K562 (cell line): ENCODE measurements around the gene BORCS8. TPM values are rescaled to one million over a fixed set of nuclear protein-coding genes. Genes with fewer than 3 reads are reported as not detected.

Source experiments
- ATF1 ChIP-seq, 2 experiments: fragments of 450-650 bp in 1 of 2; IDR thresholded peaks; 2 replicates each; pipeline ENCODE4 v1.6.1; 2016; ENCODE audit warnings: missing compliant biosample characterization in 1 of 2, missing genetic modification characterization in 1 of 2
- CEBPG ChIP-seq, 3 experiments: fragments of 200-800 bp in 1 of 3; sonication (Bioruptor generic) in 1 of 3; sonication (generic) in 1 of 3; formaldehyde crosslinking in 1 of 3; IDR thresholded peaks in 2 of 3; conservative IDR thresholded peaks in 1 of 3; 2 replicates each; pipeline versions ENCODE4 v1.6.1 to v1.8.0; 2016 to 2022; ENCODE audit warnings: missing compliant biosample characterization in 2 of 3, missing genetic modification characterization in 2 of 3, mild to moderate bottlenecking in 1 of 3, missing genetic modification reagents in 1 of 3
- CHD7 ChIP-seq: fragments of 200-600 bp; sonication (generic); IDR thresholded peaks from one replicate; pipeline ENCODE4 v1.6.1; 2012; ENCODE audit warnings: mild to moderate bottlenecking, low read depth, low read length, inconsistent platforms
- EGR1 ChIP-seq: fragments of 450-650 bp; conservative IDR thresholded peaks from 2 replicates; pipeline ENCODE4 v1.6.1; 2017; ENCODE audit warnings: mild to moderate bottlenecking
- KLF6 ChIP-seq: fragments of 250-450 bp; sonication (Bioruptor Pico); IDR thresholded peaks from 2 replicates; pipeline ENCODE4 v1.4.0; 2020; ENCODE audit warnings: mild to moderate bottlenecking, moderate library complexity, borderline replicate concordance
- LEF1 ChIP-seq: fragments of 450-650 bp; IDR thresholded peaks from 2 replicates; pipeline ENCODE4 v1.6.1; 2016; ENCODE audit warnings: mild to moderate bottlenecking
- MCM7 ChIP-seq, 2 experiments: fragments of 450-650 bp; IDR thresholded peaks; 2 replicates each; pipeline ENCODE4 v1.6.1; 2016 to 2018
- MYC ChIP-seq, 2 experiments: fragments of 250-450 bp in 1 of 2; sonication (Bioruptor Pico) in 1 of 2; IDR thresholded peaks; 2 replicates each; pipeline versions ENCODE4 v1.5.1 to v1.6.1; 2012 to 2021; ENCODE audit warnings: low read depth in 2 of 2, borderline replicate concordance in 1 of 2, improper control_type of control experiment in 1 of 2, low read length in 1 of 2, mild to moderate bottlenecking in 1 of 2, moderate library complexity in 1 of 2
- NEUROD1 ChIP-seq: fragments of 150-350 bp; IDR thresholded peaks from 2 replicates; pipeline ENCODE4 v1.6.1; 2014; ENCODE audit warnings: borderline replicate concordance, low read length, low read depth; ENCODE audit not compliant: partially characterized antibody
- PURB ChIP-seq: sonication (generic); formaldehyde crosslinking; IDR thresholded peaks from 2 replicates; pipeline ENCODE4 v1.9.0; 2021; ENCODE audit warnings: low read depth, mild to moderate bottlenecking, missing genetic modification reagents
- RBM25 ChIP-seq: fragments of 200-400 bp; formaldehyde crosslinking; IDR thresholded peaks from 2 replicates; pipeline ENCODE4 v1.6.1; 2018; ENCODE audit warnings: low read length, low read depth, moderate library complexity; ENCODE audit not compliant: severe bottlenecking
- RUNX1 ChIP-seq: sonication (generic); IDR thresholded peaks from 2 replicates; pipeline ENCODE4 v1.6.1; 2016; ENCODE audit warnings: antibody characterized with exemption, low read depth
- SMARCA5 ChIP-seq: fragments of 450-650 bp; IDR thresholded peaks from 2 replicates; pipeline ENCODE4 v1.6.1; 2016
- SP1 ChIP-seq: sonication (generic); formaldehyde crosslinking; IDR thresholded peaks from 2 replicates; pipeline ENCODE4 v1.8.1; 2022; ENCODE audit warnings: mild to moderate bottlenecking, missing genetic modification reagents
- YBX1 ChIP-seq: fragments of 450-650 bp; IDR thresholded peaks from 2 replicates; pipeline ENCODE4 v1.7.1; 2016; ENCODE audit warnings: mild to moderate bottlenecking
- ZFP36 ChIP-seq: fragments of 150-350 bp; IDR thresholded peaks from 2 replicates; pipeline ENCODE4 v1.6.1; 2018; ENCODE audit warnings: low read length, low read depth; ENCODE audit not compliant: partially characterized antibody
- ZNF277 ChIP-seq: fragments of 250-450 bp; sonication (Bioruptor Pico); IDR thresholded peaks from 2 replicates; pipeline ENCODE4 v1.8.0; 2022; ENCODE audit warnings: inconsistent platforms, mild to moderate bottlenecking, moderate library complexity, borderline replicate concordance
- polyA plus RNA-seq, 8 experiments: library from polyadenylated mRNA; depleted of rRNA in 4 of 8; stranded (reverse) in 5 of 8; unstranded in 3 of 8; fragments of >200 nt; fragmentation: Nextera tagmentation in 2 of 8; fragmentation: Illumina TruSeq in 1 of 8; extraction: Ambion mirVana in 2 of 8; extraction: Trizol in 1 of 8; gene quantifications; 2 replicates each; pipeline versions ENCODE4 v1.2.1 to v1.2.3, GENCODE V29; 2011 to 2014; ENCODE audit warnings: inconsistent platforms in 1 of 8, missing spikeins in 1 of 8
- total RNA-seq, 7 experiments: library from RNA; depleted of rRNA in 6 of 7; stranded (reverse); fragments of >200 nt in 6 of 7; fragmentation: Illumina TruSeq in 2 of 7; extraction: Trizol in 2 of 7; gene quantifications; 2 replicates each; pipeline versions ENCODE4 v1.2.1 to v1.2.3, GENCODE V29; 2011 to 2021; ENCODE audit warnings: low replicate concordance in 1 of 7

BORCS8 gene
- total and polyA plus RNA-seq, 9 of the 15 experiments (the other 6 are each of a cell fraction or from before 2014, with no cell fraction given) = 4.6 to 33.6 (median 16.3) TPM

- TF ChIP-seq CHD7 = no peak
- TF ChIP-seq NEUROD1 = no peak
- no peak for TF ChIP-seq YBX1
- no peak for TF ChIP-seq EGR1
- no peak for TF ChIP-seq CEBPG (CRISPR knock-in tag; IDR thresholded peaks at IDR 0.05)
- no peak for TF ChIP-seq CEBPG (tag; conservative IDR thresholded peaks at IDR 0.05 in 1 of 2, IDR thresholded peaks at IDR 0.05 in 1 of 2)
- TF ChIP-seq PURB (CRISPR knock-in tag) = no peak
- TF ChIP-seq SP1 = no peak
- no peak for TF ChIP-seq MYC (IDR thresholded peaks at IDR 0.05; ENCODE audit: low read depth, low read length)
- no peak for TF ChIP-seq MYC (CRISPR knock-in tag; IDR thresholded peaks at IDR 0.05; ENCODE audit: borderline replicate concordance, low read depth)
- TF ChIP-seq SMARCA5 = peak; percentile 67; the same call in 1 of the 2 replicates
- no peak for TF ChIP-seq RUNX1
- TF ChIP-seq ZFP36 = peak; percentile 37
- TF ChIP-seq KLF6 (CRISPR knock-in tag) = no peak
- TF ChIP-seq RBM25 = peak; percentile 73
- TF ChIP-seq ATF1 (CRISPR knock-in tag; IDR thresholded peaks at IDR 0.05) = no peak
- TF ChIP-seq ATF1 (tag; IDR thresholded peaks at IDR 0.05) = no peak
- no peak for TF ChIP-seq MCM7 (IDR thresholded peaks at IDR 0.05)
- no peak for TF ChIP-seq ZNF277 (CRISPR knock-in tag)
- TF ChIP-seq LEF1 = no peak
Observed at GRCh38 chr19:19165396-19165795, 26.6 kb downstream of the BORCS8 start (continued).
